Activated gamma-delta T cell treated with Interleukin-2 at 50 U/mL for 16 hours (primary cell): ENCODE data around the gene PLEKHG4B.

Experiments used
- DNase-seq: peaks from one replicate; pipeline ENCODE4 v3.0.0-alpha.2; 2020

Gene PLEKHG4B

GRCh38 chr5:139579-140442 is 47.8 kb downstream of the PLEKHG4B start:
- no peak for DNase-seq

GRCh38 chr5:140443-140829 is 48.5 kb downstream of the PLEKHG4B start:
- DNase-seq = no peak

GRCh38 chr5:141211-141610 is 49.2 kb downstream of the PLEKHG4B start:
- DNase-seq = no peak

GRCh38 chr5:141761-142160 is 49.8 kb downstream of the PLEKHG4B start:
- DNase-seq = no peak

GRCh38 chr5:142246-142810 is 50.4 kb downstream of the PLEKHG4B start:
- no peak for DNase-seq

- DNase-seq = no peak
Observed at GRCh38 chr5:143041-143440, 51.1 kb downstream of the PLEKHG4B start.

GRCh38 chr5:144941-145340 is 53.0 kb downstream of the PLEKHG4B start:
- no peak for DNase-seq

GRCh38 chr5:145585-146323 is 53.8 kb downstream of the PLEKHG4B start:
- no peak for DNase-seq

GRCh38 chr5:147751-148150 is 55.8 kb downstream of the PLEKHG4B start:
- DNase-seq = no peak

- no peak for DNase-seq
Observed at GRCh38 chr5:149745-150485, 57.9 kb downstream of the PLEKHG4B start.

GRCh38 chr5:150746-151145 is 58.8 kb downstream of the PLEKHG4B start:
- DNase-seq = no peak

GRCh38 chr5:152077-152476 is 60.1 kb downstream of the PLEKHG4B start:
- no peak for DNase-seq

GRCh38 chr5:153256-153655 is 61.3 kb downstream of the PLEKHG4B start:
- no peak for DNase-seq

- no peak for DNase-seq
Observed at GRCh38 chr5:154236-154635, 62.3 kb downstream of the PLEKHG4B start.

GRCh38 chr5:154826-155225 is 62.9 kb downstream of the PLEKHG4B start:
- DNase-seq = no peak

- no peak for DNase-seq
Observed at GRCh38 chr5:155651-156410, 63.9 kb downstream of the PLEKHG4B start.

- no peak for DNase-seq
Observed at GRCh38 chr5:156411-157072, 64.6 kb downstream of the PLEKHG4B start.

- DNase-seq = no peak
Observed at GRCh38 chr5:157126-157715, 65.3 kb downstream of the PLEKHG4B start.

- DNase-seq = no peak
Observed at GRCh38 chr5:157801-158200, 65.8 kb downstream of the PLEKHG4B start.

GRCh38 chr5:158807-159447 is 67.0 kb downstream of the PLEKHG4B start:
- DNase-seq = no peak
